Activated CD8-positive, alpha-beta T cell treated with anti-CD3 and anti-CD28 coated beads for 36 hours (primary cell): ENCODE measurements around the gene WDHD1. TPM values are rescaled to one million over a fixed set of nuclear protein-coding genes. Genes with fewer than 3 reads are reported as not detected.
"Not testable (repeated sequence)": the region's sequence is repeated elsewhere in the genome, so short reads cannot be mapped to it uniquely, and the experiment has no call there.

Source experiments
- ATAC-seq: fragments of 200-7000 bp; cut with Tn5 transposase; one replicate; pipeline ENCODE4 v1.10.0; 2021; ENCODE audit warnings: mild to moderate bottlenecking, moderate library complexity
- CTCF ChIA-PET: fragments of 350-600 bp; sonication (Branson Sonifier 250); formaldehyde crosslinking; loops from one replicate; lab custom pipeline; 2021; ENCODE audit warnings: antibody characterized with exemption; lab: Charles Lee
- POLR2A ChIA-PET: fragments of 350-600 bp; sonication (Branson Sonifier 250); formaldehyde crosslinking; loops from one replicate; lab custom pipeline; 2021; ENCODE audit warnings: antibody characterized with exemption; lab: Charles Lee
- DNase-seq: peaks from one replicate; pipeline ENCODE4 v3.0.0-alpha.2; 2020
- H3K27ac Mint-ChIP-seq: one replicate; pipeline ENCODE4 v1.8.0; 2021; ENCODE audit warnings: mild to moderate bottlenecking, mixed read lengths
- H3K27me3 Mint-ChIP-seq: one replicate; pipeline ENCODE4 v1.8.0; 2021; ENCODE audit warnings: mixed read lengths
- H3K36me3 Mint-ChIP-seq: one replicate; pipeline ENCODE4 v1.8.0; 2021; ENCODE audit warnings: low read depth, mixed read lengths
- H3K4me1 Mint-ChIP-seq: one replicate; pipeline ENCODE4 v1.8.0; 2021; ENCODE audit warnings: low read depth, mixed read lengths
- H3K4me3 Mint-ChIP-seq: one replicate; pipeline ENCODE4 v1.8.0; 2021; ENCODE audit warnings: mild to moderate bottlenecking, moderate library complexity, mixed read lengths
- H3K9me3 Mint-ChIP-seq: one replicate; pipeline ENCODE4 v1.8.0; 2021; ENCODE audit warnings: mixed read lengths
- intact Hi-C: fragments of 100-400 bp; cut with micrococcal nuclease; formaldehyde crosslinking; loops from one replicate; pipeline ENCODE4 v1.10.0; 2022
- total RNA-seq, 2 experiments: library from RNA; stranded (reverse); gene quantifications; one replicate each; pipeline ENCODE4 v1.2.3, GENCODE V29; 2021
- TF ChIP-seq, protein P1 (sequence below): fragments of 200-600 bp; IDR thresholded peaks from one replicate; pipeline ENCODE4 v1.8.0; 2022; ENCODE audit warnings: antibody characterized with exemption, mild to moderate bottlenecking

WDHD1 gene
- total RNA-seq, 2 experiments from 2014 or later: 59.8 to 68.4 TPM

DNA sequence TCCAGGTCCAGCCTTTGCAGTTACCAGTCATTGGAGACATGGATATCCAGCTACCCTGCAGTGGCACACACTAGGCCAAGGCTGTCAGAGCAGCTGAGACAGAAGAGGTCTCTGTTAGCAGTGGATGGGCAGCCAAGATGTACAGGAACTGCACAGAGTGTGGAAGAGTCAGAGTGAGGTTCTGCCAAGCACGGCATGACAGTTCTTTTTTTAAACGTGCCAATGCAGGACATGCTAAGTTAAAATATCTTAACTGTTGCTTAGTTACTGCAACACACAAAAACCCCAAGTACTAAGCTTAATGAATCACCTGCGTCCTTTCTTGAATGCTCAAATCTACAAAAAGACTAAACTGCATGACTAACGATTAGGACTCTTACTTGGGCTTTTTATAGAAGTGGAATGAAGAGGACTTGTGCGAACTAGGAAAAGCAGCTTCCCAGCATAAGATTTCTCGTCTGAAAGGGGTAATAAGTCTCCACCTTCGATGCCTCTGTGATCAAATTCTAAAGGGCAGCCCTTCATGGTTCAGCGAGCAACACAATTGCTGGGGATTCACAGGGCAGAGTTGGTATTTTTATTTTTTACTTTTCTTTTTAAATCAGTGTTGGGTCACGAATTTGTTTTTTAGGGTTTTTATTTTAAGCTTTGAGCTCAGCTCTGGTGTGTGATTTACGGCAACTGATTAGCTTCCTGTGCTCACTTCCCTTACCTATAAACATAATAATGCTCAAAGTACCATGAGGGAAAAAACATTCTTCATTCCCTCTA lies 45.2 kb upstream of the WDHD1 start:
- POLR2A ChIA-PET: interaction anchor here (1.0 to 3.6 kb wide), 6 partner anchors 9 to 66 kb away, joined by 3 to 23 read pairs (median 8); partner anchors contain the start of genes MAPK1IP1L, SOCS4 and WDHD1
- peak overlapping the region; percentile 20 for H3K4me3 Mint-ChIP-seq
- intact Hi-C loops: no loop called here

GRCh38 chr14:55070981-55071411 lies 44.1 kb upstream of the WDHD1 start:
- POLR2A ChIA-PET: interaction anchor here (1.5 to 3.6 kb wide), 4 partner anchors 12 to 44 kb away, joined by 3 to 23 read pairs (median 14); partner anchors contain the start of genes MAPK1IP1L, SOCS4 and WDHD1
- intact Hi-C loops: no loop called here
- no peak overlapping the region for H3K4me3 Mint-ChIP-seq
- no peak for DNase-seq
- no peaks in the 10 kb centered on the region for H3K9me3 Mint-ChIP-seq
- H3K27ac Mint-ChIP-seq: no peak overlapping the region
- no peaks in the 10 kb centered on the region for H3K27me3 Mint-ChIP-seq
- H3K36me3 Mint-ChIP-seq: peaks cover 13% of the 10 kb centered on the region
- H3K4me1 Mint-ChIP-seq: peaks cover 27% of the 10 kb centered on the region
- TF ChIP-seq, protein P1, sequence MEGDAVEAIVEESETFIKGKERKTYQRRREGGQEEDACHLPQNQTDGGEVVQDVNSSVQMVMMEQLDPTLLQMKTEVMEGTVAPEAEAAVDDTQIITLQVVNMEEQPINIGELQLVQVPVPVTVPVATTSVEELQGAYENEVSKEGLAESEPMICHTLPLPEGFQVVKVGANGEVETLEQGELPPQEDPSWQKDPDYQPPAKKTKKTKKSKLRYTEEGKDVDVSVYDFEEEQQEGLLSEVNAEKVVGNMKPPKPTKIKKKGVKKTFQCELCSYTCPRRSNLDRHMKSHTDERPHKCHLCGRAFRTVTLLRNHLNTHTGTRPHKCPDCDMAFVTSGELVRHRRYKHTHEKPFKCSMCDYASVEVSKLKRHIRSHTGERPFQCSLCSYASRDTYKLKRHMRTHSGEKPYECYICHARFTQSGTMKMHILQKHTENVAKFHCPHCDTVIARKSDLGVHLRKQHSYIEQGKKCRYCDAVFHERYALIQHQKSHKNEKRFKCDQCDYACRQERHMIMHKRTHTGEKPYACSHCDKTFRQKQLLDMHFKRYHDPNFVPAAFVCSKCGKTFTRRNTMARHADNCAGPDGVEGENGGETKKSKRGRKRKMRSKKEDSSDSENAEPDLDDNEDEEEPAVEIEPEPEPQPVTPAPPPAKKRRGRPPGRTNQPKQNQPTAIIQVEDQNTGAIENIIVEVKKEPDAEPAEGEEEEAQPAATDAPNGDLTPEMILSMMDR: no peak
- no peak for ATAC-seq
- CTCF ChIA-PET: interaction anchor here (0.8 to 3.4 kb wide), 4 partner anchors 13 to 89 kb away, joined by 3 to 28 read pairs (median 4); partner anchors contain the start of gene MAPK1IP1L

More for the DNA sequence above, 45.2 kb upstream of the WDHD1 start:
- H3K27ac Mint-ChIP-seq: peak overlapping the region; percentile 73
- peaks cover 6% of the 10 kb centered on the region for H3K36me3 Mint-ChIP-seq
- H3K9me3 Mint-ChIP-seq: no peaks in the 10 kb centered on the region
- CTCF ChIA-PET: interaction anchor here (0.8 to 3.4 kb wide), 5 partner anchors 11 to 140 kb away, joined by 3 to 28 read pairs (median 3); partner anchors contain the start of gene MAPK1IP1L
- TF ChIP-seq, protein P1: no peak
- peaks cover 27% of the 10 kb centered on the region for H3K4me1 Mint-ChIP-seq
- H3K27me3 Mint-ChIP-seq: no peaks in the 10 kb centered on the region
- peak; percentile 85 for ATAC-seq
- DNase-seq: peak; percentile 42

DNA sequence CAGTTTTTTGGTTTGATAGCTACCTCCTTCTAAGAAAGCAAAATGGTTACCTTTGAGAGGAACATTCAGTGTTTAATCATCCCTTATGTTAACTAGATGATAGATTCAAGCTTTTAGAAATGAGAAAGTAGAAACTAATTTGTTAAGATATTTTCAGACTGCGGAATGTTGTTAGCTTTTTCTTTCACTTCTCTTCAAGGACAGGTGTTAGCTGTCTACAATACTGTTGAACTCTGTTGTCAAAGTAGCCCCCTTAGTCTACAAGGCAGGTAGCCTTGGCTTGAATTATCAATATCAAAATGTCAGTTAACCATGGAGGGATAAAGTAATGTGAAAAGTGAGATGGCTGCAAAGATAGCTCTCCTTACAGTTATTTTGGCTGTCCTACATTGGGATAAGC lies 39.3 kb upstream of the WDHD1 start:
- ChIA-PET POLR2A (interaction anchor here (0.7 to 2.5 kb wide), 4 partner anchors 8 to 330 kb away, joined by 3 to 18 read pairs (median 6); partner anchors contain the start of gene MAPK1IP1L), CTCF (interaction anchor here (0.7 to 2.2 kb wide), 5 partner anchors 12 to 74 kb away, joined by 3 to 13 read pairs (median 3); partner anchors contain the start of gene MAPK1IP1L)
- peaks cover 13% of the 10 kb centered on the region for H3K4me1 Mint-ChIP-seq
- H3K9me3 Mint-ChIP-seq: no peaks in the 10 kb centered on the region
- H3K27ac Mint-ChIP-seq: no peak overlapping the region
- H3K4me3 Mint-ChIP-seq: no peak overlapping the region
- no peaks in the 10 kb centered on the region for H3K27me3 Mint-ChIP-seq
- TF ChIP-seq, protein P1: no peak
- ATAC-seq (no peak), DNase-seq (no peak)
- peaks cover 51% of the 10 kb centered on the region for H3K36me3 Mint-ChIP-seq
- intact Hi-C loops: no loop called here

- CTCF ChIA-PET: interaction anchor here (0.7 to 2.2 kb wide), 5 partner anchors 11 to 75 kb away, joined by 3 to 13 read pairs (median 3); partner anchors contain the start of gene MAPK1IP1L
- POLR2A ChIA-PET: interaction anchor here (0.7 to 2.5 kb wide), 3 partner anchors 10 to 329 kb away, joined by 3 to 18 read pairs (median 9); partner anchors contain the start of gene MAPK1IP1L
- intact Hi-C loops: no loop called here
These were observed 38.5 kb upstream of the WDHD1 start for GRCh38 chr14:55065411-55065810.

DNA sequence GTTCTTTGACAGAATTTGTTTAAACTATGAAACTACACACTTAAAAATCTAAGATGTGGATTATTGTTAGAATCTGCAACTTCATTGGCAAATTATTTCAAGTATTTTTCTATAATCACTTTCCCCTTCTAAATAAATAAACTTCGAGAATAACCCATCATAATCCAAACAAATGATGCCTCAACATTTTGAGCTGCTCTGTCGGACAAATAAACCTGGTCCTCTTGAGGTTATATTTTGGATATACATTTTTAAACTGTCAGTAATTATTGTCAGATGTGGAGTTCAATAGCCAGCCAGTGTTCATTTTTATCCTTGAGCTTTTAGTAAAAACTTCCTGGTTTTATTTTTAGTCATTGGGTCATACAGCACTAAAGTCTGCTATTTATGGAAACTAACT lies 38.0 kb upstream of the WDHD1 start:
- CTCF ChIA-PET: interaction anchor here (2.2 kb wide), 1 partner anchor 14 kb away, joined by 13 read pairs; the partner anchor contains the start of gene MAPK1IP1L
- H3K27ac Mint-ChIP-seq, intact Hi-C loops, H3K9me3 Mint-ChIP-seq, H3K27me3 Mint-ChIP-seq, ATAC-seq, H3K4me3 Mint-ChIP-seq, DNase-seq: not testable (repeated sequence)
- peaks cover 59% of the 10 kb centered on the region for H3K36me3 Mint-ChIP-seq
- peaks cover 15% of the 10 kb centered on the region for H3K4me1 Mint-ChIP-seq
- POLR2A ChIA-PET: interaction anchor here (1.7 to 2.5 kb wide), 2 partner anchors 11 to 13 kb away, joined by 9 to 18 read pairs; partner anchors contain the start of gene MAPK1IP1L

More at GRCh38 chr14:55065411-55065810, 38.5 kb upstream of the WDHD1 start:
- ATAC-seq (no peak), DNase-seq (no peak)
- Mint-ChIP-seq H3K4me1 (peaks cover 14% of the 10 kb centered on the region), H3K27me3 (no peaks in the 10 kb centered on the region), H3K36me3 (peaks cover 58% of the 10 kb centered on the region), H3K27ac (peak overlapping the region; percentile 38), H3K9me3 (no peaks in the 10 kb centered on the region), H3K4me3 (no peak overlapping the region)
- TF ChIP-seq, protein P1: no peak
